Tibial nerve (tissue), 4 donors: Measurements from ENCODE around the gene GIT1.

Experiments used
- CTCF ChIP-seq, 5 experiments: fragments of 200-600 bp in 3 of 5; fragments of 450-650 bp in 2 of 5; sonication (generic) in 3 of 5; IDR thresholded peaks; one replicate each; pipeline ENCODE4 v1.5.1; 2016 to 2019; ENCODE audit warnings: antibody characterized with exemption in 5 of 5, mild to moderate bottlenecking in 3 of 5, moderate library complexity in 2 of 5
- EP300 ChIP-seq, 2 donors: sonication (generic); formaldehyde crosslinking; IDR thresholded peaks; one replicate each; pipeline ENCODE4 v1.6.1; 2017; ENCODE audit warnings: antibody characterized with exemption in 2 of 2, mild to moderate bottlenecking in 1 of 2
- POLR2A ChIP-seq, 2 donors: fragments of 450-650 bp; IDR thresholded peaks; one replicate each; pipeline ENCODE4 v1.6.1; 2017; ENCODE audit warnings: antibody characterized with exemption in 2 of 2, mild to moderate bottlenecking in 2 of 2, moderate library complexity in 2 of 2

GRCh38 chr17:29560316-29560715 lies 29.1 kb downstream of the GIT1 start:
- TF ChIP-seq CTCF (IDR thresholded peaks at IDR 0.05) = no peak
- no peak for TF ChIP-seq EP300 (IDR thresholded peaks at IDR 0.05)
- TF ChIP-seq POLR2A (IDR thresholded peaks at IDR 0.05) = no peak
